Natural killer cell (primary cell): ENCODE results near the gene PKN3. TPM values are rescaled to one million over a fixed set of nuclear protein-coding genes. Genes with fewer than 3 reads are reported as not detected.

Source experiments
- ATAC-seq, 3 donors: fragments of 150-1000 bp in 2 of 3; fragments of 200-7000 bp in 1 of 3; cut with Tn5 transposase; 1 replicate in 1 of 3; 2 replicates in 2 of 3; pipeline ENCODE4 v1.10.0; 2021; ENCODE audit warnings: mild to moderate bottlenecking in 2 of 3, moderate library complexity in 2 of 3
- DNase-seq, 2 donors: peaks; one replicate each; pipeline versions ENCODE4 v3.0.0 to v3.0.0-alpha.2; 2013 to 2021; ENCODE audit warnings: mixed read lengths in 1 of 2
- H3K27ac ChIP-seq: one replicate; pipeline ENCODE4 v1.5.1; 2013; ENCODE audit warnings: mild to moderate bottlenecking, low read length
- H3K27me3 ChIP-seq: one replicate; pipeline ENCODE4 v1.6.1; 2013; ENCODE audit warnings: low read length; ENCODE audit not compliant: control insufficient read depth, insufficient read depth
- H3K36me3 ChIP-seq: one replicate; pipeline ENCODE4 v1.6.1; 2013; ENCODE audit warnings: low read length; ENCODE audit not compliant: control insufficient read depth, insufficient read depth
- H3K4me1 ChIP-seq: one replicate; pipeline ENCODE4 v1.6.1; 2013; ENCODE audit warnings: low read length; ENCODE audit not compliant: control insufficient read depth, insufficient read depth
- H3K4me3 ChIP-seq: one replicate; pipeline ENCODE4 v1.5.1; 2013; ENCODE audit warnings: low read length
- H3K9me3 ChIP-seq: one replicate; pipeline ENCODE4 v1.6.1; 2013; ENCODE audit warnings: low read length; ENCODE audit not compliant: control insufficient read depth, insufficient read depth
- H3K27ac Mint-ChIP-seq, 2 donors: one replicate each; pipeline ENCODE4 v1.8.0; 2022; ENCODE audit warnings: mild to moderate bottlenecking in 2 of 2, mixed read lengths in 2 of 2, moderate library complexity in 1 of 2
- H3K27me3 Mint-ChIP-seq, 2 donors: one replicate each; pipeline ENCODE4 v1.8.0; 2022; ENCODE audit warnings: low read depth in 2 of 2, mixed read lengths in 2 of 2
- H3K36me3 Mint-ChIP-seq: one replicate; pipeline ENCODE4 v1.8.0; 2022; ENCODE audit warnings: mixed read lengths
- H3K4me1 Mint-ChIP-seq, 2 donors: one replicate each; pipeline ENCODE4 v1.8.0; 2022; ENCODE audit warnings: mixed read lengths in 2 of 2
- H3K4me3 Mint-ChIP-seq: one replicate; pipeline ENCODE4 v1.8.0; 2022; ENCODE audit warnings: mild to moderate bottlenecking, moderate library complexity, mixed read lengths
- H3K9me3 Mint-ChIP-seq, 2 donors: one replicate each; pipeline ENCODE4 v1.8.0; 2022; ENCODE audit warnings: mixed read lengths in 2 of 2
- WGBS: methylation state at CpG from one replicate; pipeline ENCODE4 v1.1.7; 2013; ENCODE audit warnings: missing lambda C conversion rate; ENCODE audit not compliant: insufficient coverage; 5-methylcytosine and 5-hydroxymethylcytosine counted together
- intact Hi-C: fragments of 100-400 bp; cut with micrococcal nuclease; formaldehyde crosslinking; loops from one replicate; pipeline ENCODE4 v1.14.2; 2022
- total RNA-seq, 4 donors: library from RNA; stranded (reverse); fragments of 120-200 nt in 1 of 4; gene quantifications; one replicate each; pipeline versions ENCODE4 v1.2.3 to v1.2.4, GENCODE V29; 2013 to 2022
- TF ChIP-seq, protein P1 (sequence below): fragments of 200-600 bp; IDR thresholded peaks from one replicate; pipeline ENCODE4 v1.8.0; 2022; ENCODE audit warnings: antibody characterized with exemption

Gene PKN3
- total RNA-seq, 3 donors from 2014 or later (not counting 1 experiment from before 2014, with no cell fraction given) = 3.6 to 4.5 (median 3.9) TPM

DNA sequence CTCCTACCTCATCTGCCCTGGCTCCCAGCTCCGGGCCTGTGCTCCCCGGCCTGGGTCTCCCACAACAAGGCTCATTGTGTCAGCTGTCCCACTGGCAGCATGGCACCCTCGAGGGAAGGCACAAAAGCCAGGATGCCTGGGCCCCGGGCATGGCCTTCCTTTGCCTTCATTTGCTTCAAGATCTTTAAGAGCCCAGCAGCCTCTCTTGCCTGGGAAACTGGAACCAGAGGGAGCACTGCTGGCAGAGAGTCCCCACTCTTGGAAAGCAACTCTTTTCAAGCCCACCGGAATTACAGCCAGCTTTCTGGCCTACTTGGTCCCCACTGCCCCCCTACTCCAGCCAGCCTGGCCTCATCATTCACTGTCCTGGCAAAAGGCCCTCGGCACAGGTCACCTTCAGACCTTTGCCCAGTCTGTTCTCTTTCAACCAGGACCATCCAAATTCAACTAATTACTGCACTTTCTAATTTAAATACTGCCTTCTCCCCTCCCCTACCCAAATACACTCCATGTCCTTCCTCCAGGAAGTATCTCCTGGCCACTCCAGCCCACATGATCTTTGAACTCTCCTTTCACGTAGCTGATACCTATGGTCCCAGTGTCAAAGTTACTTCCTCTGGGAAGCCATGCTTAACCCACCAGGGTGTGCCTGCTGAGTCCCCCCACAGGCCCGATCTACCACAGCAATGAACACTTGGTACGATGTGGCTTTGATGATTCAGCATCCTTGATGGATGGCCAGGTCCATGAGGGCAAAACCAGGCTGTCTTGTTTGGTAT is 60.6 kb downstream of the PKN3 start:
- no peak for DNase-seq
- Histone ChIP-seq H3K9me3 (no peaks in the 10 kb centered on the region), H3K4me3 (no peak overlapping the region), H3K4me1 (no peaks in the 10 kb centered on the region), H3K27ac (no peak overlapping the region), H3K27me3 (no peaks in the 10 kb centered on the region), H3K36me3 (peaks cover 2% of the 10 kb centered on the region)
- no peak for ATAC-seq
- TF ChIP-seq, protein P1, sequence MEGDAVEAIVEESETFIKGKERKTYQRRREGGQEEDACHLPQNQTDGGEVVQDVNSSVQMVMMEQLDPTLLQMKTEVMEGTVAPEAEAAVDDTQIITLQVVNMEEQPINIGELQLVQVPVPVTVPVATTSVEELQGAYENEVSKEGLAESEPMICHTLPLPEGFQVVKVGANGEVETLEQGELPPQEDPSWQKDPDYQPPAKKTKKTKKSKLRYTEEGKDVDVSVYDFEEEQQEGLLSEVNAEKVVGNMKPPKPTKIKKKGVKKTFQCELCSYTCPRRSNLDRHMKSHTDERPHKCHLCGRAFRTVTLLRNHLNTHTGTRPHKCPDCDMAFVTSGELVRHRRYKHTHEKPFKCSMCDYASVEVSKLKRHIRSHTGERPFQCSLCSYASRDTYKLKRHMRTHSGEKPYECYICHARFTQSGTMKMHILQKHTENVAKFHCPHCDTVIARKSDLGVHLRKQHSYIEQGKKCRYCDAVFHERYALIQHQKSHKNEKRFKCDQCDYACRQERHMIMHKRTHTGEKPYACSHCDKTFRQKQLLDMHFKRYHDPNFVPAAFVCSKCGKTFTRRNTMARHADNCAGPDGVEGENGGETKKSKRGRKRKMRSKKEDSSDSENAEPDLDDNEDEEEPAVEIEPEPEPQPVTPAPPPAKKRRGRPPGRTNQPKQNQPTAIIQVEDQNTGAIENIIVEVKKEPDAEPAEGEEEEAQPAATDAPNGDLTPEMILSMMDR = no peak
- Mint-ChIP-seq H3K27ac (peak overlapping the region in 1 of 2 donors; percentile 51), H3K4me3 (no peak overlapping the region), H3K4me1 (peaks cover 13 to 38% of the 10 kb centered on the region in 2 donors), H3K36me3 (no peaks in the 10 kb centered on the region), H3K9me3 (no peaks in the 10 kb centered on the region), H3K27me3 (no peaks in the 10 kb centered on the region)
- intact Hi-C loops = no loop called here
- 82% methylated on average over 9 of the region's 9 CpGs for WGBS

GRCh38 chr9:128764361-128764760 is 62.1 kb downstream of the PKN3 start:
- Histone ChIP-seq H3K36me3 (peaks cover 2% of the 10 kb centered on the region), H3K9me3 (no peaks in the 10 kb centered on the region), H3K4me3 (no peak overlapping the region), H3K4me1 (no peaks in the 10 kb centered on the region), H3K27ac (no peak overlapping the region), H3K27me3 (no peaks in the 10 kb centered on the region)
- WGBS = 80% methylated on average over 6 of the region's 6 CpGs
- no peak overlapping the region for H3K4me3 Mint-ChIP-seq
- no peaks in the 10 kb centered on the region for H3K9me3 Mint-ChIP-seq
- H3K36me3 Mint-ChIP-seq = no peaks in the 10 kb centered on the region
- ATAC-seq (peak in 1 of 3 donors; percentile 21), DNase-seq (no peak)
- no peak overlapping the region for H3K27ac Mint-ChIP-seq
- TF ChIP-seq, protein P1 = no peak
- intact Hi-C loops = no loop called here
- H3K27me3 Mint-ChIP-seq = no peaks in the 10 kb centered on the region
- peaks cover 22 to 48% of the 10 kb centered on the region in 2 donors for H3K4me1 Mint-ChIP-seq

- intact Hi-C loops = no loop called here
- DNase-seq (no peak), ATAC-seq (no peak)
- Mint-ChIP-seq H3K9me3 (no peaks in the 10 kb centered on the region), H3K27ac (peak overlapping the region in 1 of 2 donors; percentile 53), H3K4me1 (peaks cover 32 to 57% of the 10 kb centered on the region in 2 donors), H3K4me3 (no peak overlapping the region), H3K36me3 (no peaks in the 10 kb centered on the region), H3K27me3 (no peaks in the 10 kb centered on the region)
- H3K4me3 ChIP-seq = no peak overlapping the region
- peaks cover 7% of the 10 kb centered on the region for H3K4me1 ChIP-seq
- H3K36me3 ChIP-seq = peaks cover 2% of the 10 kb centered on the region
- no peaks in the 10 kb centered on the region for H3K27me3 ChIP-seq
- WGBS = 80% methylated on average over 3 of the region's 3 CpGs
- TF ChIP-seq, protein P1 = no peak
- H3K9me3 ChIP-seq = no peaks in the 10 kb centered on the region
- no peak overlapping the region for H3K27ac ChIP-seq
Measured at GRCh38 chr9:128765499-128765898, 63.2 kb downstream of the PKN3 start.
